ENCODE measurements around the gene EHD2. TPM values are rescaled to one million over a fixed set of nuclear protein-coding genes. Genes with fewer than 3 reads are reported as not detected.

Gene EHD2
- total and polyA plus RNA-seq, 4 donors = 68.0 to 190 (median 127) TPM

- no peak for ATAC-seq (ENCODE audit: insufficient read depth, low FRiP score)
- Histone ChIP-seq H3K9me3 (ENCODE audit: control insufficient read depth in 4 of 4, insufficient read depth in 3 of 4, low read length in 3 of 4) (no peaks in the 10 kb centered on the region), H3K27ac (ENCODE audit: low read depth in 1 of 2, low read length in 1 of 2) (no peak overlapping the region), H3K4me3 (no peak overlapping the region), H3K9ac (ENCODE audit: insufficient read depth in 1 of 2, low read length in 2 of 2) (no peak overlapping the region), H3K27me3 (ENCODE audit: control insufficient read depth in 3 of 3, insufficient read depth in 3 of 3, low read length in 2 of 3) (no peaks in the 10 kb centered on the region), H3K36me3 (ENCODE audit: control insufficient read depth in 4 of 4, insufficient read depth in 4 of 4, low read length in 4 of 4) (peaks cover 0 to 32% (median 12%) of the 10 kb centered on the region in 4 donors), H3K4me1 (ENCODE audit: control insufficient read depth in 5 of 5, insufficient read depth in 5 of 5, low read length in 5 of 5) (no peaks in the 10 kb centered on the region)
- TF ChIP-seq CTCF (IDR thresholded peaks at IDR 0.05; ENCODE audit: control extremely low read depth, extremely low read depth) = no peak
- 92 to 94% methylated on average over 5 of the region's 5 CpGs for WGBS, 2 donors
- no peak for DNase-seq
These were observed 9.9 kb upstream of the EHD2 start for GRCh38 chr19:47703301-47703700.

- H3K36me3 ChIP-seq (ENCODE audit: control insufficient read depth in 4 of 4, insufficient read depth in 4 of 4, low read length in 4 of 4) = peaks cover 0 to 25% (median 11%) of the 10 kb centered on the region in 4 donors
- no peaks in the 10 kb centered on the region for H3K4me1 ChIP-seq (ENCODE audit: control insufficient read depth in 5 of 5, insufficient read depth in 5 of 5, low read length in 5 of 5)
- no peak overlapping the region for H3K4me3 ChIP-seq
- H3K9ac ChIP-seq (ENCODE audit: insufficient read depth in 1 of 2, low read length in 2 of 2) = no peak overlapping the region
- WGBS, 2 donors = 88% methylated on average over 11 of the region's 11 CpGs
- H3K9me3 ChIP-seq (ENCODE audit: control insufficient read depth in 4 of 4, insufficient read depth in 3 of 4, low read length in 3 of 4) = no peaks in the 10 kb centered on the region
- H3K27ac ChIP-seq (ENCODE audit: low read depth in 1 of 2, low read length in 1 of 2) = no peak overlapping the region
- DNase-seq (no peak), ATAC-seq (ENCODE audit: insufficient read depth, low FRiP score) (no peak)
- no peaks in the 10 kb centered on the region for H3K27me3 ChIP-seq (ENCODE audit: control insufficient read depth in 3 of 3, insufficient read depth in 3 of 3, low read length in 2 of 3)
- TF ChIP-seq CTCF (IDR thresholded peaks at IDR 0.05; ENCODE audit: control extremely low read depth, extremely low read depth) = no peak
These were observed 9.2 kb upstream of the EHD2 start for GRCh38 chr19:47704024-47704423.

- H3K4me1 ChIP-seq (ENCODE audit: control insufficient read depth in 5 of 5, insufficient read depth in 5 of 5, low read length in 5 of 5) = no peaks in the 10 kb centered on the region
- H3K27me3 ChIP-seq (ENCODE audit: control insufficient read depth in 3 of 3, insufficient read depth in 3 of 3, low read length in 2 of 3) = no peaks in the 10 kb centered on the region
- no peak overlapping the region for H3K4me3 ChIP-seq
- DNase-seq (no peak), ATAC-seq (ENCODE audit: insufficient read depth, low FRiP score) (no peak)
- 100% methylated on average over 3 of the region's 3 CpGs for WGBS, 2 donors
- TF ChIP-seq CTCF (IDR thresholded peaks at IDR 0.05; ENCODE audit: control extremely low read depth, extremely low read depth) = no peak
- peaks cover 0 to 23% (median 9%) of the 10 kb centered on the region in 4 donors for H3K36me3 ChIP-seq (ENCODE audit: control insufficient read depth in 4 of 4, insufficient read depth in 4 of 4, low read length in 4 of 4)
- H3K9ac ChIP-seq (ENCODE audit: insufficient read depth in 1 of 2, low read length in 2 of 2) = no peak overlapping the region
- H3K27ac ChIP-seq (ENCODE audit: low read depth in 1 of 2, low read length in 1 of 2) = no peak overlapping the region
- H3K9me3 ChIP-seq (ENCODE audit: control insufficient read depth in 4 of 4, insufficient read depth in 3 of 4, low read length in 3 of 4) = no peaks in the 10 kb centered on the region
These were observed 8.6 kb upstream of the EHD2 start for GRCh38 chr19:47704656-47705055.

All from lung (tissue), 12 donors.